CD4-positive, alpha-beta T cell treated with Interleukin-6 at 100 ng/mL for 8 hours (primary cell): ENCODE results near the gene LRP3.
"Not testable (repeated sequence)": the region's sequence is repeated elsewhere in the genome, so short reads cannot be mapped to it uniquely, and the experiment has no call there.

ENCODE experiments used
- DNase-seq: peaks from one replicate; pipeline ENCODE4 v3.0.0-alpha.2; 2020; ENCODE audit warnings: mixed read lengths, low spot score

LRP3 gene

DNA sequence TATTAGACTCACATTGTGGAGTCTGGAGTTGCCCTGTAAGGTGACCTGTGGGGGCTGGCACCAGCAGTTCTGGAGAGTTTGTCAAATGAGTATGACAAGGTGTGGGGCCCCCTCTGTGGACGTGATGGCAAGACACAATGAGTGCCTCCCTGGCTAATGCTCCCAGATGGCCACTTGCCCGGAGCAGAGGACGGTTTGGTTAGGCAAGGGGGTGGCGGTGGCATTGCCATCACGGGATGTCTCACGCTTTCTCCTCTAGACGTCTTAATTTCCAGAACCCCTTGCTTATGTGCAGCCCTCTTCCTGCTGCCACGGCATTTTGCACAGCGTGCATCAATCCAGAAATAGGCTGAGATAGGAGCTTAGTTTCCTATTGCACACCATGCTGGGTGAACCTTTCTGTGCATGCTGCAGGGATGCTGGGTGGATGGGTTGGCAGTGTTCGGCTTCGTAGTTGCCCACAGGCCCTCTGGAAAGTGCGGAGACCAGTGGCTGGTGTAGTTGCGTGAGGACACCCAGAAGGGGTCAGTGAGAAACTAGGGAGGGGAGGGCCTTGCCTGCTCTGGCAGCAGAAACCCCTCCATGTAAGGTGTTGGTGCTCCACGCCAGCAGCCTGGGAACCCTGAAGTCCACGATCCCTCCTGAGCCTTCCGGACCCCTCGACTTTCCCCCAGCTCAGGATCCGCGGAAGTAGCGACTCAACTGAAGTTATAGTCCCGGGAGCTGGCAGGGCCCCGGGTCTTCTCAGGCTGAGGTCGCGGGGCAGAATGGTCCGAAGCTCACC lies 18.1 kb upstream of the LRP3 start:
- DNase-seq, result peak; percentile 13

DNA sequence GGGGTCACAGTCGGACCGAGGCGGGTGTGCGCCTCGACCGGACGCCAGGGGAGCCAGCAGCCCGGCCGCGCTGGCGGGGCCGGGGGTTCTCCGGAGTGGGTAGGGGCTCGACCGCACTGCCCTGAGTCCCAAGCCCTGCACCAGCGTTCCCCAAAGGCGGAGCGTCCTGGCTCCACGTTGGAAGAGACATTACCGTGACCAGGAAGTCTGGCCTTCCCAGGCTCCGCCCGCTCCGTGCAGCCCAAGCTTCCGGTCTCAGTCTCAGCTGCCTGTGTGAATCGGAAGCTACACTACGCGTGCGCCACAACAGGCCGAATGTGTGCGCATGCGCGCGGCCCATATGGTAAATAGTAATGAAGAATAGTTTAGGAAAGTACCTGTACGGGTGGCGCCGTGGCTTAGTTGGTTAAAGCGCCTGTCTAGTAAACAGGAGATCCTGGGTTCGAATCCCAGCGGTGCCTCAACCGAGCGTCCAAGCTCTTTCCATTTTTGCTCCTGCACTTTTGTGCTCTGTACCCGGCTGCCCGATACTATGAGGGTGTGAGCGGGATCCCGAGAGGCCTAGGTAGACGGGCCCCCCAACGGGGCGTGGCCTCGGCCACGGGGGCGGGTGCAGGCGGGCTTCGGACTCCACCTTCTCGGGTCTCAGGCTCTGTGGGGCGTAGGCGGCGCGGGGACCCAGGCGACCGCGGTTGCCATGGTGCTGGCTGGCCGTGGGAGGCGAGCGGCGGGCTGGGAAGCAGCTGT lies 17.3 kb upstream of the LRP3 start:
- peak; percentile 94 for DNase-seq

GRCh38 chr19:33177417-33177979 lies 16.6 kb upstream of the LRP3 start:
- peak; percentile 82 for DNase-seq

GRCh38 chr19:33186431-33187182 lies 7.5 kb upstream of the LRP3 start:
- no peak for DNase-seq

DNA sequence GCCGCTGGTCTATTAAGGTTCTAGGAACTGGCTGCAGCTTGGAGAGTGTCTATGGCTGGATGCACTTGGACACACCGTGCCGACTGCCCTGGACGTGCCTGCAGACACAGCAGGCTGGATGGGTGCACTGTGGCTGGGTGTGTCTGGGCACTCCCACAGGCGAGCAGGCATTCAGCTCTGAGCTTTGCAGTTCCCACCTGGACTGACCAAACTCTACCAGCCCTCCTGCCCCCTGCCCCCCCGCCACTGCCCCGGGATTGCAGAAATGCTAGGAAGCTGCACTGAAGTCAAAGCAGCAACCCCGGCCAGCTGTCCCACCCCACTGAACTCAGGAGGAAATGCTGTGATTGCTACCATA lies 7.0 kb upstream of the LRP3 start:
- DNase-seq, result no peak

GRCh38 chr19:33189453-33189852 lies 4.7 kb upstream of the LRP3 start:
- DNase-seq, result no peak

DNA sequence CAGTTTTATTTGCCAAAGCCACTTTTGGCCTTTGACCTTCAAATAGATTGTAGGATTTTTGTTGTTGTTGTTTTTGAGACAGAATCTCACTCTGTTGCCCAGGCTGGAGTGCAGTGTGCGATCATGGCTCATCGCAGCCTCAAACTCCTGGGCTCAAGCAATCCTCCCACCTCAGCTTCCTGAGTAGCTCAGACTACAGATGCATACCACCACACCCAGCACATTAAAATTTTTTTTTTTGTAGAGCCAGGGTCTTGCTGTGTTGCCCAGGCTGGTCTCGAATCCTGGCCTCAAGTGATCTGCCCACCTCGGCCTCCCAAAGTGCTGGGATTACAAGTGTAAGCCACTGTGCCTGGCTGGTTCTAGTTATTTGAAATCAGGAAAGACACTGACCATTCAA lies 3.0 kb upstream of the LRP3 start:
- DNase-seq, result not testable (repeated sequence)

- no peak for DNase-seq
These were observed 2.6 kb upstream of the LRP3 start for GRCh38 chr19:33191501-33191900.

DNA sequence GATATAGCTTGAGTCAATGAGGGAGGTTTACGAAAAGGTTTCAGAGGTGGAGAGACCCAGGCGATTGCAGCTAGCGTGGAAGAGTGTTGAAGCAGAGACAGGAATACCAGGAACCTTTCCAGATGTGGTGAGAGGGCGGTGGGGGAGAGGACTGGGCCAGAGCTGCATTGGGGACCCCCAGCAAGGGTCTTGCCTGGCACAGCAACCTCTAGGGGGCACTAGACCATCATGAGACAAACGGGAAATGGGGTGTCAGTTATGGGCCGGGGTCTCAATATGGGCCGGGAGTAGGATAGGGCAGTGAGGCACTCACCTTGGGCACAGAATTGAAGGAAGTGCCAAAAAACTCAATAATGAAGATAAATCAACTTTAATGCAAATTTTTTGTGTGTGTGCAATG lies 2.1 kb upstream of the LRP3 start:
- DNase-seq, result no peak

DNA sequence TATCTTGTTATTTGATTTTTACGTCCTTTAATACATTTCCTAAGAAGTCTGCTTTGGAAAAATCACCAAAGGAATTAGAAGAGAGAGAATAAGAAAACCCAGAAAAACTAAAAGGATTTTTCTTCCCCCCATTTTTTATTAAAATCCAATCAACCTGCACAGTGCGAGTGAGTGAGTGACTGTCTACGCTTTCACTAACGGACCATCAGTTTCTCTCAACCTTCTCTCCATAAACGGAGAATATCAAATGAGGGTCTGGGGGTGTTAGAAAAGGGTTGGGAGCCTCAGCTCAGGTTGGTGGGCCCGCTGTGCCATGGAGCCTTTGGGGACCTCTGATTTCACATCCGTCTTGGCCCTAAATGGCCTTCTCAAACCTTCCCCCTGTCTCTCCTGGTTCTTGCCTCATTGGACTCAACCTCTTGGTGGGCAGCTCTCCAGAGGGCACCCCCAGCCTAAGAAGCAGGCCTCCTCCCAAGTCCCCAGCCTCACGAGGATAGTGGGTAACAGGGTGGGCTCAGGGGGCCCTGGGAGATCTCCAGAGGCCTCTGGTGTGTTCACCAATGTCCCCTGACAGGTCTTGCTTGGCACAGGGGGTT lies 763 bp upstream of the LRP3 start:
- DNase-seq, result no peak

DNA sequence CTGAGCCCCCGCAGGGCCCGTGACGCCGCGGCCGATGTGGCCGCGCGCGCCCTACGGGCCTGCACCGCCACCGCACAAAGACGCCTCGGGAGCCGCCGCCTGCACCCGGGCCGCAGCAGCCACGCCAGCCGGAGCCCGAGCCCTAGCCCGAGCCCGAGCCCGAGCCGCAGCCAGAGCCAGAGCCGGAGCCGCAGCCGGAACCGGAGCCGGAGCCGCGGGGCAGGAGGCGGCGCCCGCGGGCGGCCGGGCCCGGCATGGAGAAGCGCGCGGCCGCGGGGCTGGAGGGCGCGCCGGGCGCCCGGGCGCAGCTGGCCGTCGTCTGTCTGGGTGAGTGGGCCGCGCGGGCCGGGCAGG lies 379 bp downstream of the LRP3 start:
- DNase-seq, result no peak

- no peak for DNase-seq
These were observed 935 bp downstream of the LRP3 start for GRCh38 chr19:33194886-33195644.

DNA sequence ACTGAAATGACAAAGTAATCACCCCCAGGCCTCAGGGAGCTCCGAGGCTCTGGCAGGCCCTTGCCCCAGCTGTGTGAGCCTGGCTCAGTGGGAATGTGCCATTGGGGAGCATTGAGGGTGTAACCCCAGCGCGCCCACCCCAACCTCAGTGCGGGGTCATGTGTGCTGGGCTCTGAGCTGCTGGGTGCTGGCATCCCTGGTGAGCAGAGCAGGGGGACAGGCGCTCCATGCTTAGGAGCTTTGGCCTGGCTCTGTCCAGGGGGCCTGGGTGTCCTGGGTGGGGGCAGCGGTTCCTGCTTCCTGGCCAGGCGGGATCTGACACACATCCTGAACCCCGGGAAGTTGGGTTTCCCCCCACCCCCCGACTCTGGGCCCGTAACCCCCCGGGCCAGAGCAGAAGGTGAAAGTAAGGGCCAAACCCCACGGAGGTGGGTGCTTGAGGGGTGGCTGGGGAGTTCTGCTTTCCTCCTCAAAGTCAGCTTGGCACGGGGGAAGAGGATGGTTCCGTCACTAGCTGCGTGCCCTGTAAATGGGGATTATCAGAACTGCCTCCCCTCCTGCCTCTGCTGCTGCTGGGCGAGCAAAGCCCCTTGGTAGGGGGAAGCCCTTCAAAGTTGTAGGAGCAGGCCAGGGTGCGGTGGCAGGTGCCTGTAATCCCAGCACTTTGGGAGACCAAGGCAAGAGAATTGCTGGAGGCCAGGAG lies 1.7 kb downstream of the LRP3 start:
- no peak for DNase-seq

DNA sequence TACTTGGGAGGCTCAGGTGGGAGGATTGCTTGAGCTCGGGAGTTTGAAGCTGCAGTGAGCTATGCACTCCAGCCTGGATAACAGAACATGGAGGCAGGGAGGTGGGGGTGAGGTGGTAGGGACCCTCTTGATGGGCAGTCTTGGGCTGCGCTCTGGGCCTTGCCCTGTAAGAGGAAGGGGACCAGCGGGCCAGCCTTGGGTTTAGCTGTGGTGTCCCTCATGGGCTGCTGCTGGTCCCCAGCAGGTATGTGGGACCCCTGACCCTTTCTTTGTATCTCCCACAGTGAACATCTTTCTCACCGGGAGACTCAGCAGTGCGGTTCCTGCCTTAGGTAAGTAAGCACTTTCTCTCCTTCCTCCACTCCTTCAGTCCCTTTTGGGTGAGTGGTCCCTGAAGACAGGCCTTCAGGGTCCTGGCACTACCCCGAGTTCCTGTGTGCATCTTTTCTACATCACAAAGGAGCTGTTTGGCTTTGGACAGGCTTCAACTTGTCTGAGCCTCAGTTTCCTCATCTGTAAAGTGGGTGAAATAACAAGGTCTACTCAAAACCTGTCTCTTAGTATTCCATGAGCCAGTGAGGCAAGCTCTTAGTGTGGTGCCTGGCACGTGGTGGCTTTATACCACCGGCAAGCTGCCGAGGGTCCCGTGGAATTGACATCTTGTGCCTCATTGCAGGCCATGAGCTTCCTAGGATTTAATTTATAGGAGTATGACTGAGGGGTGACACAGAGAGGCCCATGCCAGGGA lies 2.5 kb downstream of the LRP3 start:
- no peak for DNase-seq

GRCh38 chr19:33197591-33198000 lies 3.5 kb downstream of the LRP3 start:
- no peak for DNase-seq

- DNase-seq, result no peak
These were observed 4.0 kb downstream of the LRP3 start for GRCh38 chr19:33198169-33198568.

- no peak for DNase-seq
These were observed 5.5 kb downstream of the LRP3 start for GRCh38 chr19:33199441-33200265.

DNA sequence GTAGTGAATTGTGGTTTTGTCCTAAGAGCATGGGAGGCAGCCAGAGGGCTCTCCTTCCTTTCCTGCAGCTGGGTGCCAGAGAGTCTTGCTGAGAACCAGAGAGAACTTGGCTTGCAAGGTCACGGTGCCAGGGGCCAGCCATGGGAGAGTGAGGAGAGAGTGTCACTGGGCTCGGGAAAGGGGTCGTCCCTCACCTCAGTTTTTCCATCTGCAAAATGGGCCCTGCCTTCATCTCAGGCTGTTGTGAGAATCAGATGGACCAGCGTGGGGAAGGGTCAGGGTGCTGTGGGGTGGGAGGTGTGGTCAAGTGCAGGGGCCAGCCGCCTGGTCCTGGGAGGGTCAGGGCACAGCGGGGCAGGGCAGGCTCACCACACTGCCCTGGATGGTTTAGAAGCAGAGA lies 7.3 kb downstream of the LRP3 start:
- no peak for DNase-seq

DNA sequence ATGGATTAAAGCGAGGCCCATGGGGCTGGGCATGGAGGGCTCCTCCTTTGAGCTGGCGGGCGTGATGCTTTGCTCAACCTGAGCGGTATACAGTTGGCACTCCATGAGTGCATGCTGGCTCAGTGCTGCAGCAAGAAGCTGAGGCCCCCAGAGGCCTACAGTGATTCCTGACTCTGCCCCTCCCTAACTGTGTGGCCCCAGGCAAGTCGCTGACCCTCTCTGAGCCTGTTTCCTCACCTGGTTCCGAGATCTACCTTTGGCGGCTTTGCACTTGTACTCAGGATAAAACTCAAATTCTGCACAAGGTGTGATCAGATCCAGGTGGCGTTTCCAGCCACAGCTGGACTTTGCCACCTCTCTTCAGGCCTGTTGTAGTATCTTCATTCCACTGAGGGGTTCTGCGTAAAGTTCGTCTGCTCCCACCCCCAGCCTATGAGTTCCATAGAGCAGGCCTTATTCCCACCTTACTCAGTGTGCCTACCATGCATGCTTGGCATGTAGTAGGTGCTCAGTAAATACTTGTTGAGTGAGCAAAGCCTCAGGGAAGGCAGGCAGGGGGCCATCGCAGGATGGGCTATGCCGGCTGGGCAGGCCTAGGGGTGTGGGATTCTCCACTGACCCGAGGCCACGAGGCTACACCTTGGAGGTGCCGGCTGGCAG lies 7.9 kb downstream of the LRP3 start:
- DNase-seq, result no peak
